HT1080 (cell line): ENCODE measurements around the gene CDH4. TPM values are rescaled to one million over a fixed set of nuclear protein-coding genes. Genes with fewer than 3 reads are reported as not detected.
A peak's percentile ranks its signal among the peaks of the same experiment; 100 is the strongest.

Experiments
- DNase-seq: peaks from one replicate; pipeline ENCODE4 v3.0.0-alpha.2; 2015; ENCODE audit warnings: low read depth
- total RNA-seq: library from RNA; depleted of rRNA; stranded (reverse); fragments of >200 nt; shearing (Covaris generic); gene quantifications from 2 replicates; pipeline ENCODE4 v1.2.3, GENCODE V29; 2014

CDH4 gene
- total RNA-seq, 1 experiment from 2014 or later = 10.8 TPM

DNA sequence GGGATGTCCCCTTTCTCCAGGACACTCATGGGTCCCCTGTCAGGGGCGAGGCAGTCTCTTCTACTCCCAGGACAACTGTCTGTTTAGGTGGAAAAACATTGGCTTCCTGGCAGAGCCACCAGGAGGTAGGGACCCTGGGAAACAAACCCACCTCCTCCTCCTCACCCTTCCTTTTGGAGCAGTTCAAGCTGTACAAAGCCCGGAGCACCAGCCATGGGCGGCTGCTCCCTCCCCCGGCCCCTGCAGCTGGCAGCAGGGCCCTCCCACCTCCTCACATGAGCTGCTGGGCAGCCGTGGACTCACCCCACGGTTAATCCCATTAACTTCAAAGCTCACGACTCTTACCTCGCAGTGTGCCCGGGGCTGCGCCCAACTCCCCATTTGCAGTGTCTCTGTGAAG is 48.6 kb downstream of the CDH4 start:
- no peak for DNase-seq

DNA sequence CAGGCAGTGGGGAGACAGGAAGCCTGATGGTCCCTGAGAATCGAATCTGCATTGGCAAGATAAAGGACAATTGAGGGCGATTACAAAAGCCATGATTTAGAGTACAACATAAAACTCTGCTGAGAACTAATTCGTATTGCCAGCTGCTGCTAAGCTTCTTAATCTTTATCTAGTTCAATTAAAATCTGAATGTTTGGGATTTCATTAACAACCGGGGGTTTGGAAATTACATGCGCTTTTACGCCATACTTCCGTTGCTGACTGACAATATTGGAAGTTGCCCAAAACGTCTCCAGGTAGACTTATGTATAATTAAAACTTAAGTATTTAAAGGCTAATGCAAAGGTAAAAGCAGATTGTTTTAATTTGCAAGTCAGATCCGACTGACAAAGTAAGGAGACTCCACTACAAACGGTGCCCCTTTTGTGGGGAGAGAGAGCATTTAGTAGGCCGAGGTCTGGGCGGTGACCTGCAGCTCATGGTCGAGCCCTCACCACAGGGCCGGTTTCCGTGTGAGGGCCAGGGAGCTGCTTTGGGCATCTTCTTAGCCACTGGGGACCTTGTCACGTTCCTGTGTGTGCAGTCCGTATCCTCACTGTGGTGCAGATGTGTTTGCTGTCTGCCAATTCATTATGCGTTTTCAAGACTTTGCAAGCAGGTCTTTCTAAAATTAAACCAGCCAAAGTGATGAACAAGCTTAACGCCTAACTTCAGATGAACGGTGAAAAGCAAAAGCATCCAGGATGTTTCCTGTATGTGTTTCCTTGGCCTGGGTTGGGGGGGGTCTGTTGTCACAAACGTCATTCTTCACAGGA is 49.9 kb downstream of the CDH4 start:
- no peak for DNase-seq

DNA sequence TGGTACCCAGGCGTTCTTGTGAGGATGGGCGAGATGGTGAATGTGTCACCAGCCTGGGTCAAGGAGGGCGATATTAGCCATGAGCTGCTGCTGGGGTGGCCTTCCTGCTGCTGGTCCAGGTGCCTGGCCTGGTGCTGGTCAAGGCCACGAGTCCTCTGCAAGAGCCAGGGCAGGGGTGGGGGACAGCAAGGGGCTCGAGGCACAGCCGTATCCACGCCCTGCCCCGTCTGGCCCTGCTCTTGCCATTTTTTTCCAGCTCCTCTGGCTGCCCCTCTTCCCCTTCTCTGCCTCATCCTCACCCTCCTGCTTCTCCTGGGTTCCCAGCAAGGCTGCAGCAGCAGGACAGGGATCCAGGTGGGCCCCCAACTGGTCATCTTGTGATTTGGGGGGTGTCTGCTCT is 51.2 kb downstream of the CDH4 start:
- DNase-seq = no peak

DNA sequence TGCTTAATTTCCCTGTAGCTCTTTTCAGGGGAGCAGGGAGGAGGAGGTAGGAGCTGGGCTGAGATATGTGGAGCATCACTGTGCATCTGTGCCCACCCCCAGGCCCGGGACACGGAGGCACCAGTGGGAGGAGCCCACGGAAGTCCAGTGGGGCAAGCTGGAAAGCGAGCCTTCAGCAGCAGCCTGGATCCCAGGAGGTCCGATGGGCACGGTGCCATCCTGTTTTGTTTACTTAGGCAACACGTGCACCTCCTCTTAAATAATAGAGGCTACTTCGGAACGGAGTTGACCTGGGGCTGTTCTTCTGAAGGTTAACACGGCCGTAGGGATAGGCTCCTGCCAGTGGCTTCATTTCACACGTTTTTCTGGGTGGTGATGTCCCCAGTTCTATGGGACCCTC is 51.6 kb downstream of the CDH4 start:
- no peak for DNase-seq

DNA sequence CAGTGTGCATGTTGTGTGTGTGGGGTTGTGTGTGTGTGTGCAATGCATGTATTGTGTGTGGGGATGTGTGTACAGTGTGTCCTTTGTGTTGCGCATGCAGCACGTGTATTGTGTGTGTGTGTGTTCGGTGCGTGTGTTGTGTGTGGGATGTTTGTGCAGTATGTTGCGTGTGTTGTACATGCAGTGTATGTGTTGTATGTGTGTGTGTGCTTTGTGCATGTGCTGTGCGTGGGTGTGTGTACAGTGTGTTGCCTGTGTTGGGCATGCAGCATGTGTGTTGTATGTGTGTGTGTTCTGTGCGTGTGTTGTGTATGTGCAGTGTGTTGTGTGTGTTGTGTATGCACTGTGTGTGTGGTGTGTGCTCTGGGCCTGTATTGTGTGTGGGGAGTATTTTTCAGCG is 52.7 kb downstream of the CDH4 start:
- no peak for DNase-seq

DNA sequence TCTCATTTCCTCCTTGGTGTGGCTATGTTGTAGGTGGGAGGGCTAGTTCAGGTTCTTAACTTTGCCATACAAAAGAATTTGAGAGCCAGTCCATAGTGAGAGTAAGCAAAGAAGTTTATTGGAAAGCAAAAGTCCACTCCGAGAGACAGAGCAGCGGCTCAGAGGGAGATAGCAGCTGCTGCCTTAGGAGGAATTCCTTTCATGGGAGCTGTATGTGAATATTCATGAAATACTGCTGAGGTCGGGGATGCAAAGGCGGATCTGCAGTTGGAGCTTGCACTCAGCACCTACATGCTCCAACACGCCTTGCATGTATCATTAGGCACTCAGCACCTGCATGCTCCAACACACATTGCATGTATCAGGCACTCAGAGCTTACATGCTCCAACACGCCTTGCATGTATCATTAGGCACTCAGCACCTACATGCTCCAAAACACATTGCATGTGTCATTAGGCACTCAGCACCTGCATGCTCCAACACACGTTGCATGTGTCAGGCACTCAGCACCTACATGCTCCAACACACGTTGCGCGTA is 54.9 kb downstream of the CDH4 start:
- DNase-seq = no peak

DNA sequence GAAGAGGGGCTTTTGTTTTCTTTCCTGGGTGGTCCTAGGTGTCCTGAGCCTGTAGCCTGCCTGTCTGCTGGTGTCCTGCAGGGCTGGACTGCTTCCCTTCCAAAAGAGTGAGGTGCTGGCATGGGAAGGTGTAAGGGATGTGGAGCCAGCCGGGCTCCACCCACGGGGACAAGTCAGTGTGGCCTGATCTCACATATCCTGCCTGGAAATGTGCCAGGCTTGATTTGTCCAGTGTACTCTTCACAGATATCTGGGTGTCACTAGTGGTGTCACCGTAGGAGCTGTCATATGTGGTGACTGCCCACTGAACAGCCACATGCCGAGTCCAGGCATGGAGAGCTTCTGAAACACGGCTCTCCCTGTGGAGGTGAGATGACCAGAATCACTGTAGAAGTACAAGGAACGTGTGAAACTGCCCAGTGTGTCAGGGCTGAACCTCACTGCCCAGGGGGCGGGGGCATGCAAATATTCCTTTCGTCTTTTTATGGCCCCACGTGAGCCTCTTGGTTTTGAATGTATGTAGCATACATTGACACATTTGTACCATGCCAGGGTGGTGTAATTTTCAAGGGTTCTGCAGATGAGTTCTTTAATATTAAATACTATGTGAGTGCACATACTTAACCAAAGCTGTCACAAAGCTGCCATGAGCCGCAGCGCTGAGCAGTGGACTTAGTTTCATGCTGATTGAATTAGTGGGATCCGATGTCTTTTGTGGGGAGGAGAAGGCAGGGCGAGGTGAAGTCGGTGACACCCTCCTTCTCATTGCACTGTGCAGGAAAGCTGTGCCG is 55.8 kb downstream of the CDH4 start:
- no peak for DNase-seq

DNA sequence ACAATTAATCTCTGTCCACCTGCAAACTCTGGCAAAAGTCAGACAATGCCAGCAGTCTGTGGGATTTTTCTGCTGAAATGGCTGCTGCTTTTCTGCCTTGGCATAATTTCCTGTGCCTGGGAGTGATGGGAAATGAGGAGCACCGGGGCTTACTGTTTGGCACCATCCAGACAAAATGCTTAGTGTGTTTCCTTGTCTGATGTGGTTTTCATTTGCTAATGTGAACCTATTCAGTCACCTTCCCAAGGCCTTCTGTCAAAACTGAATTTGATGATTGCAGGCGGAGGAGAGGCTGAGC is 56.4 kb downstream of the CDH4 start:
- no peak for DNase-seq

DNA sequence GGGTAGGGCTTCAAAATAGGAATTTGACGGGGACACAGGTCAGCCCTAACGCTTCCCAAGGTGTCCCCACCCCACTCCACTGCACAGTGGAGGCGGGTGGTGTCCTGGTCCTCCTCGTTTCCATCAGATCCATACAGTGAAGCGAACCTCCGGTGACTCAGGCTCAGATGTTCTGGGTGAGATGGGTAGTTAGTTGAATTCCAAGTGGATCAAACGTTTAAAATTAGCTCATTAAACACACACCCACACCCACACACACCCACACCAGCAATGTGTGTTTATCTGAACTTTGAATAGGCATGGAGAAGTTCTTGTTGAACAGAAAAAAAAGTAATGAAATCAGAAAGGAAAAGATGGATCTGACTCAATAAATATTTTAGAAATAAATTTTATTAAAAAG is 58.9 kb downstream of the CDH4 start:
- no peak for DNase-seq

DNA sequence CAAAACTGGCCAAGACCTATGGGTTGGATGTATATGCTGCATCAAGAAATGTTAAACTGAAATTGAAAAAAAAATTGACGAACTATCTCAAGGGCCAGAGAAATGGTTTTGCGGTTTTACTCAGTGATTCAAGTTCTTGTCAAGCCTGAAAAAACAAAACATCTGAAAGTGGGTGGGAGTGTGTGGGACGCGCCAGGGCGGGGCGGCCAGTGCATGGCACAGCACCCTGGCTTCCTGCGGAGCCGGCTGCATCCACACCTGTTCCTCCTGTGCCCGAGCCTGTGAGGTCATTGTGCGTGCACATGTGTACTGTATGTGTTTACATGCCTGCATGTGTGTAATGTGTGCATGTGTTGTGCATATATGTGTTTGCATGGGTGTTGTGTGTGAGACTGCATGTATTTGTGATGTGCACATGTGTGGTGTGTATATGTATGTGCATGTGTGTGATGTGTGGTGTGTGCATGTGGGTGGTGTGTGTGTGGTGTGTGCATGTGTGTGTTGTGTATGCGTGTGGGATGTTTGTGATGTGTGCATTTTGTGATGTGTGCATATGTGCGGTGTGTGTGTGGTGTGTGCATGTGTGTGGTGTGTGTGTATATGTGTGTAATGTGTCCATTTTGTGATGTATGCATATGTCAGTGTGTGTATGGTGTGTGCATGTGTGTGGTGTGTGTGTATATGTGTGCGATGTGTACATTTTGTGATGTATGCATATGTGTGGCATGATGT is 59.8 kb downstream of the CDH4 start:
- DNase-seq = peak; percentile 50

DNA sequence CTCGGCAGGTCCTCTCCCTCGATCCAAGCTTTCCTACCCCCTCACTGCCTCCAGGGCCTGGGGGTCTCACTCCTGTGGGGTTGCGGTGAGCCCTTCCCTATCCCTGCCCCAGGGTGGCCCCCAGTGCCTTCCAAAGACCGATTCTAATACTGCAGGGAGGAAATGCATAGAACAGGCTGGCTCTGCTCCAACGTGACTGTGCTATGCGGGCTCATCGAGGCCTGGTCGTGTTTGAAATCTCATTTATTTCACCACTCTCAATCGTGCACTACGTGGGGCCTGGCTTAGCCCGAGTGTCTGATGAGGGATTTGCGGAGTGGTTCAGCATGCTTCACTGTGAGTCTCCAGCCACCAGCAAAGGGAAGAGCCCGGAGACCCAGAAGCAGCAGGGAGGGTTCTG is 60.9 kb downstream of the CDH4 start:
- DNase-seq = no peak

DNA sequence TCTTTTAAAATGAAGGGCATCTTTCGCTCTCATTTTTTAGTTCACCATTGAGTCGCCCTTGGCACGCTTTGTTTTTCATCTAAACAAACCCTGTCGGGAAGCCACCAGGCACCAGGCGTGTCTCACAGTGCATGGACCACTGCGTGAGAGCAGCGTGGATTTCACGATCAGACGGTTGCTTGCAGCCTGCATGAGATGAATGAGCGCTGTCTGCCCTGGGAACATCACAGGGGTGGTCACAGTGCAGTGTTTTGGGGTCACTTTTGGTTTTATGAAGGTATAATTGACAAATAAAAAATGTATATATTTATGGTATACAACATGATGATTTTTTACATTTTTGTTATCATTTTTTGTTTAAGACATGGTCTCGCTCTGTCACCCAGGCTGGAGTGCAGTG is 61.3 kb downstream of the CDH4 start:
- no peak for DNase-seq

DNA sequence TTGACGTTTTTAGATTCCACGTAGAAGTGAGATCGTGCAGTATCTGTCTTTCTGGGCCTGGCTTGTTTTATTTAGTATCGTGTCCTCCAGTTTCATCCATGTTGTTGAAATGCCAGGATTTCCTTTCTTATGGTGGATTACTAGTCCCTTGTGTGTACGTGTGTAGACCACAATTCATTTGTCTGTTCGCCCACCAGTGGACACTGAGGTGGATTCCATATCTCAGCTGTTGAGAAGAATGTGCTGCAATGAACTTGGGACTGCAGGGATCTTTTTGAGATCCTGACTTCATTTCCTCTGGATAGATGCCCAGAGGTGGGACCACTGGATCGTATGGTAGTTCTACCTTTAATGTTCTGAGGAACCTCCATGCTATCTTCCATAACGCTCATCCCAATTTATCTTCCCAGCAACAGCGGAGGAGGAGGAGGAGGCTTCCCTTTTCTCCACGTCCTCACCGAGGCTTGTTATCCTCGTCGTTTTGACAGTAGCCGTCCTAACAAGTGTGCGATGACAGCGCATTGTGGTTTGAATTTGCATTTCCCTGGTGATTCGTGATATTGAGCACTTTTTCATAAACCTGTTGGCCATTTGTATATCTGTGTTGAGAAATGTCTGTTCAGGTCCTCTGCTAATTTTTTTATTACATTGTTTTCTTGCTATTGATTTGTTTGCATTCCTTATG is 62.4 kb downstream of the CDH4 start:
- DNase-seq = no peak

DNA sequence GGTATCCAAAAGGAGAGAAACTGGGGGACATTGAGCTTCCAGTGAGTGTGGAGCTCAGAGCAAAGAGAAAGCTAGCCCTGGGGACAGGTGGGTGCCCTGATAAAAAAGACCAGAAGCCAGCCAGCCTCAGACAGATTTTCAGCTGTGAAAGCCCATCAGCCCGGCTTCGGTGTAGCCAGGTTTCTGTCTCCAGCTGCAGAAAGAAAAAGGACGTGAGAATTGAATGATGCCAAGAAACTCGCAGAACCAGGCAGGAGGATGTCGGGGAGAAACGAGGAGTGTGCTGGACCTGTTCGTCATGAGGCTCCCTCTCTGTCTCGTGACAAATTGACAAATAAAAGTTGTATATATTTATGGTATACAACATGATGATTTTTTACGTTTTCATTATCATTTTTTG is 63.3 kb downstream of the CDH4 start:
- no peak for DNase-seq

DNA sequence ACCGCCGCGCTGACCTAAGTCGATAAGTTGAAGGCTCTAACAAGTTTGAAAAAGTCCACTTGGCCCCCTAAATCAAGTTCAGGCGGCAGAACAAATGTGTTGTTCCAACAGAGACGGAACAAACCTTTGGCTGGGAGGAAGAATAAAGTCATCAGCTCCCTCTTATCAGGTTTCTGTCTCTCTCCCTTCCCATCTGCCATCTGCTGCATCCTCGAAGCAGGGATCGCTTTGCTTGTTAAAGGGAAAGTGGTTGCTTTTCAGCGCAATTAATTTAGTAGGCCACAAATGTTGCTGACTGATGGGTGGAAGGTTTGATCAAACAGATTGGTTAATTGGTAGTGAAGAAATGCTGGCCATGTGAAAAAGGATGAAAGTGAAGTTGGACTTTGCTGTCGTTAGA is 64.3 kb downstream of the CDH4 start:
- no peak for DNase-seq

DNA sequence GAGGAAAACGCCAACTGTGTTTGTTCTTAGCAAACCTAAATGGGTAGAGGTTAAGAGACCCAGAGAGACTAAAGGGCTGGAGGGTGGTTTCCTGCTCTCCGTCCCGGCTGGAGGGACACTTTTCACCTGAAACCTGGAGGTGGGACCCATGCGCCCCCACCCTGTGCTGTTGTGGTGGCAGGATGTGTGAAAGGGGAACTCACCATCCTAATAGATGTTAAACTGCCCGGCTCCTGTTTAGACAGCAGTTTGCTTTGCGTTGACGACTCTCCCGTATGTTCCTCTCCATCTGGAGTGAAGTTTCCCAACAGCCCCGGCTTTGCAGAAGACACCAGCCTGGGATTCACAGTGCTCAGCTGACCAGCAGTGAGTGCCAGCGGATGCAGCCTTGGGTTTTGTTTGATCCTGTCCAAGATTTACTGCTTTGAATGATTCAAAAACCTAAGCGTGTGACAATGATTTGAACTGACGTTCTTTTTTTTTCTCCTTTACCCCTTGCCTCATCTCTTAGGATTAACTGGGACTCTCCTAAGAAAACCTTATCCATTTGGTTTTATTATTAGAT is 66.0 kb downstream of the CDH4 start:
- no peak for DNase-seq

DNA sequence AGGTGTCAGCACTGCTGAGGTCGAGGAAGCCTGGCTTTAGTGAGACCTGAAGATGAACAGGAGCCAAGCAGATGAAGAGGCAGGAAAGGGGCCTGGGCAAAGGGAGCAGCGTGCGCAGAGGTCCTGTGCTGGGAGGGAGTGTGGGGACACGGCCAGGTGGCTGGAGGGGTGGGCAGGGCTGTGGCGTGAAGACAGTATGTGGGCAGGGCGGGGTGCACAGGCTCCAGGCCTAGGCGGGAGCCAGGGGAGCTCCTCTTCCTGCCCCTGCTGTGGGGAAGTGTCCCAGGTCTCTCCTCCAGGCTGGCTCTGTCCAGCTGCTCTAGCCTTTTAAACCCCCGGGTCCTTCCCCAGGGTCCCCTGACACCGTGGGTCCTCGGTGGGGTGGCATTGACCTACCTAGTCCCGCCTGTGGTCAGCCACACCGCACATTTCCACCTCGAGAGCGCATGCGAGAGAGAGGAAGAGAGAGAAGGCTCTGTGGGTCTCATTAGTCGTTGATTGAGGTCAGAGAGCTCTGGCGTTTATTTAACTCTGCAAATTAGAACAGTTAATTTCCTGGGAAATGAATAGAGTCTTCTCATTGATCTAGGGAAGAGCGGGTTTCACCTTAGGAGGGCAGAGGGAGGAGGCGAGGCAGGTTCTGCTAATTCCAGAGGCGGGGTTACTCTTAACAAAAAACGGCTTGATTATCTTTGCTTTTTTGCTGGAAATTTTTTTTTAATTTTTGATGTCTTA is 68.8 kb downstream of the CDH4 start:
- no peak for DNase-seq

DNA sequence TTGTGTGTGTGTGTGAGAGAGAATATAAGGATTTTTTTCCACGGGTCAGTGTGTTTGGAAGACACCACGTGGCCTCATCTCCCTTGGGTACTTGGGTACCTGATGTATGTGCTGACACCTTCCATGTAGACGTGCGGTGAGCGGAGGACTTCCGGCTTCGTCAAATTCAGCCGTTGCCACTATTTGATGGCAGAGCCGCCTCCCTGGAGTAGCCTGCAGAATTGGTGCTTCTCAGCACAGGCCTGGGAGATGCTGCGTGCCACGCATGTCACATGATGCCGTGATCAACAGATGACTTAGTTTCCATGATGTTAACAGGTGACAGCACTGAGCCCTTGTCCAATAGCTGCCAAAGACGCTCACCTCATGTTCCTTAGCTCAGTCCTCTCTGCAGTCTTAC is 69.4 kb downstream of the CDH4 start:
- no peak for DNase-seq

DNA sequence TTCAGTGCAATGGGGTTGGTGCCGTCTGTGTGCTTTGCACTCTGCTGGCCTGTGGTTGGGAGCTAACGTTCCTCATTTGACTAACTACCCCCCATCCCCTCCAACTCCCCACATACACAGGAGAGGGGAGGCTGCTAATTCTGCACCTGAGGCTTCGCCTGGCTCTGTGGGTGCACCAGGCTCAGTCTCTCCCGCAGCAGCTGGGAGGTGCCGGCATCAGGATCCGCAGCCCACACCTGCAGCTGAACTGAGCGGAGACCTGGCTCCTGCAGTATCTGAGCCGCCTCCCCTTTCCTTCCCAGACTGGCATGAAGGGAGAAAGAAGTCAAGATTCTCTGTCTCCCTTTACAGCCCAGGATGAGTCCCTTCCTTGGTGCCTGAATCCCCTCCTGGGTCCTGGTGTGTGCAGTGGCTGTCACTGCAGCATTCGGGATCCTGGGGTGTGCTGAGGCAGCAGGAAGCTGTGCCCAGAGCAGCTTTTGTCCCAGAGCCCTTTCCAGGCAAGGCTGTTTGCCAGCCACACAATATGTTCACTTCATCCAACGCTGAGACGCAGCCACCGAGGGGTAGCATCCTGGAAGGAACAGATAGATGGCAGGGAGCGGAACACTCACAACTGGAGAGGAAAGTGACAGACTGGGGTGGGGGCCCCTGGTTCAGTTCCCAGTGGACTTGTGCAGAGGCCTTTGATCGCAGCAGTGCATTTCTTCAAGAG is 70.2 kb downstream of the CDH4 start:
- DNase-seq = no peak

DNA sequence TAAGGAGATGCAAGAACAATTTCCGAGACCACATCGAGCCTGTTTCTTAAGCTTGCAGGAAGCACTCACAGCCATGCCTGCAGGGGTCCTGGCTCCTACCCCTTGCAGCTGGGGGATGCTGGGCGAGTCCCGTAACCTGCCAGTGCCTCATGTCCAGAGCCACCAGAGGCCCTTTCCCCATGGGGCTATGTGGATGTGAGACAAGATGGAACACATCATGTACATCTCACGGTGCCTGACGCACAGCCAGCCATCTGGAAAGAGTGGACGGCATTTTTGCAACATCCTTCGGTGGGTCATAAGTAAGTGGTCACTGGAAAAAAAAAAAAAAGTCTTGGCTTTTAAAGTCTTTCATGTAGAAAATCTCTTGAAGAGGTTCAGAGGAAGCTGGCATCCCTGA is 72.8 kb downstream of the CDH4 start:
- no peak for DNase-seq
